ENCODE data around the gene CCNJ. TPM values are rescaled to one million over a fixed set of nuclear protein-coding genes. Genes with fewer than 3 reads are reported as not detected.

Gene CCNJ
- total and polyA plus RNA-seq, 9 of the 15 experiments (the other 6 are each of a cell fraction or from before 2014, with no cell fraction given), result 0.69 to 15.7 (median 9.2) TPM

- no peak for TF ChIP-seq ZNF395 (CRISPR knock-in tag; IDR thresholded peaks at IDR 0.05)
- TF ChIP-seq ZNF551 (CRISPR knock-in tag; IDR thresholded peaks at IDR 0.05), result no peak
- TF ChIP-seq, protein P1, sequence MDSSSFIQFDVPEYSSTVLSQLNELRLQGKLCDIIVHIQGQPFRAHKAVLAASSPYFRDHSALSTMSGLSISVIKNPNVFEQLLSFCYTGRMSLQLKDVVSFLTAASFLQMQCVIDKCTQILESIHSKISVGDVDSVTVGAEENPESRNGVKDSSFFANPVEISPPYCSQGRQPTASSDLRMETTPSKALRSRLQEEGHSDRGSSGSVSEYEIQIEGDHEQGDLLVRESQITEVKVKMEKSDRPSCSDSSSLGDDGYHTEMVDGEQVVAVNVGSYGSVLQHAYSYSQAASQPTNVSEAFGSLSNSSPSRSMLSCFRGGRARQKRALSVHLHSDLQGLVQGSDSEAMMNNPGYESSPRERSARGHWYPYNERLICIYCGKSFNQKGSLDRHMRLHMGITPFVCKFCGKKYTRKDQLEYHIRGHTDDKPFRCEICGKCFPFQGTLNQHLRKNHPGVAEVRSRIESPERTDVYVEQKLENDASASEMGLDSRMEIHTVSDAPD (CRISPR knock-in tag; IDR thresholded peaks at IDR 0.05), result no peak
- TF ChIP-seq ATF1 (CRISPR knock-in tag; IDR thresholded peaks at IDR 0.05), result no peak
- TF ChIP-seq ATF1 (tag; IDR thresholded peaks at IDR 0.05), result peak; percentile 37; the same call in 1 of the 2 replicates
- no peak for TF ChIP-seq ZFP36 (IDR thresholded peaks at IDR 0.05; ENCODE audit: low read depth, low read length, partially characterized antibody)
- TF ChIP-seq FOXP1 (CRISPR knock-in tag; IDR thresholded peaks at IDR 0.05), result peak; percentile 89
- peak; percentile 53; the same call in 1 of the 2 replicates for TF ChIP-seq TGIF2 (CRISPR knock-in tag; IDR thresholded peaks at IDR 0.05)
- no peak for TF ChIP-seq KLF16 (IDR thresholded peaks at IDR 0.05)
- no peak for TF ChIP-seq KDM2B (CRISPR knock-in tag; IDR thresholded peaks at IDR 0.05)
- TF ChIP-seq MED1 (CRISPR knock-in tag; IDR thresholded peaks at IDR 0.05; ENCODE audit: borderline replicate concordance), result no peak
- TF ChIP-seq, protein P2, sequence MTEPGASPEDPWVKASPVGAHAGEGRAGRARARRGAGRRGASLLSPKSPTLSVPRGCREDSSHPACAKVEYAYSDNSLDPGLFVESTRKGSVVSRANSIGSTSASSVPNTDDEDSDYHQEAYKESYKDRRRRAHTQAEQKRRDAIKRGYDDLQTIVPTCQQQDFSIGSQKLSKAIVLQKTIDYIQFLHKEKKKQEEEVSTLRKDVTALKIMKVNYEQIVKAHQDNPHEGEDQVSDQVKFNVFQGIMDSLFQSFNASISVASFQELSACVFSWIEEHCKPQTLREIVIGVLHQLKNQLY (CRISPR knock-in tag; conservative IDR thresholded peaks at IDR 0.05), result 0 out of 4 replicates have a peak, but pooled peaks of 1 of the 2 experiments have one; percentile 32
- peak in 2 of 3 experiments; percentile 16 to 23; a peak in 2 of 6 replicates for TF ChIP-seq CTCF (IDR thresholded peaks at IDR 0.05 in 2 of 3, conservative IDR thresholded peaks at IDR 0.05 in 1 of 3; ENCODE audit: insufficient read depth in 2 of 3, low read depth in 1 of 3, low read length in 3 of 3)
- TF ChIP-seq ZNF232 (CRISPR knock-in tag; IDR thresholded peaks at IDR 0.05), result no peak
- TF ChIP-seq, protein P3, sequence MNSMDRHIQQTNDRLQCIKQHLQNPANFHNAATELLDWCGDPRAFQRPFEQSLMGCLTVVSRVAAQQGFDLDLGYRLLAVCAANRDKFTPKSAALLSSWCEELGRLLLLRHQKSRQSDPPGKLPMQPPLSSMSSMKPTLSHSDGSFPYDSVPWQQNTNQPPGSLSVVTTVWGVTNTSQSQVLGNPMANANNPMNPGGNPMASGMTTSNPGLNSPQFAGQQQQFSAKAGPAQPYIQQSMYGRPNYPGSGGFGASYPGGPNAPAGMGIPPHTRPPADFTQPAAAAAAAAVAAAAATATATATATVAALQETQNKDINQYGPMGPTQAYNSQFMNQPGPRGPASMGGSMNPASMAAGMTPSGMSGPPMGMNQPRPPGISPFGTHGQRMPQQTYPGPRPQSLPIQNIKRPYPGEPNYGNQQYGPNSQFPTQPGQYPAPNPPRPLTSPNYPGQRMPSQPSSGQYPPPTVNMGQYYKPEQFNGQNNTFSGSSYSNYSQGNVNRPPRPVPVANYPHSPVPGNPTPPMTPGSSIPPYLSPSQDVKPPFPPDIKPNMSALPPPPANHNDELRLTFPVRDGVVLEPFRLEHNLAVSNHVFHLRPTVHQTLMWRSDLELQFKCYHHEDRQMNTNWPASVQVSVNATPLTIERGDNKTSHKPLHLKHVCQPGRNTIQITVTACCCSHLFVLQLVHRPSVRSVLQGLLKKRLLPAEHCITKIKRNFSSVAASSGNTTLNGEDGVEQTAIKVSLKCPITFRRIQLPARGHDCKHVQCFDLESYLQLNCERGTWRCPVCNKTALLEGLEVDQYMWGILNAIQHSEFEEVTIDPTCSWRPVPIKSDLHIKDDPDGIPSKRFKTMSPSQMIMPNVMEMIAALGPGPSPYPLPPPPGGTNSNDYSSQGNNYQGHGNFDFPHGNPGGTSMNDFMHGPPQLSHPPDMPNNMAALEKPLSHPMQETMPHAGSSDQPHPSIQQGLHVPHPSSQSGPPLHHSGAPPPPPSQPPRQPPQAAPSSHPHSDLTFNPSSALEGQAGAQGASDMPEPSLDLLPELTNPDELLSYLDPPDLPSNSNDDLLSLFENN (IDR thresholded peaks at IDR 0.05; ENCODE audit: low read depth in 2 of 2, low read length in 2 of 2), result 0 out of 4 replicates have a peak, but pooled peaks of 1 of the 2 experiments have one; percentile 12
- no peak for TF ChIP-seq OTX1 (CRISPR knock-in tag; IDR thresholded peaks at IDR 0.05)
- no peak for TF ChIP-seq PTBP1 (IDR thresholded peaks at IDR 0.05; ENCODE audit: low read depth, low read length)
- no peak for TF ChIP-seq CBFB (CRISPR knock-in tag; IDR thresholded peaks at IDR 0.05)
Observed at GRCh38 chr10:96043033-96043892, at the start of gene CCNJ (continued).

Measured in K562 (cell line).